HG02981 (cell line): ENCODE data around the gene NPRL2.

ENCODE experiments used
- ATAC-seq: cut with Tn5 transposase; IDR thresholded peaks from one replicate; pipeline ENCODE4 v1.9.1; 2021; ENCODE audit warnings: mild to moderate bottlenecking, moderate library complexity; ENCODE audit not compliant: unreplicated experiment

The NPRL2 gene

DNA sequence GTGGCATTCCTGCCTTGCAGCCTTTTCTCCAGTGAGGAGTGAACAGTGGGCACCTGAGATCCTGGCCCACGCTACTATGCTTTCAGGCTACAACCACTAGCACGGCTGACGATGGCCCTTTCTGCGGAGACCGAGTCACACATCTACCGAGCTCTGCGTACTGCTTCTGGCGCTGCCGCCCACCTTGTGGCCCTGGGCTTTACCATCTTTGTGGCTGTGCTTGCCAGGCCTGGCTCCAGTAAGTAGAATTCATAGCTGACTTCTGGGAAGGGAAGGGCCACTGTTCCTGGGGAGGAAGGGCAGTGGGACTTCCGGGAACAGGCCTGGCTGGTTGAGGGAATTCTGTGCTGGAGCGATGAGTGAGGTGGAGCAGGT lies 735 bp upstream of the NPRL2 start:
- no peak for ATAC-seq

DNA sequence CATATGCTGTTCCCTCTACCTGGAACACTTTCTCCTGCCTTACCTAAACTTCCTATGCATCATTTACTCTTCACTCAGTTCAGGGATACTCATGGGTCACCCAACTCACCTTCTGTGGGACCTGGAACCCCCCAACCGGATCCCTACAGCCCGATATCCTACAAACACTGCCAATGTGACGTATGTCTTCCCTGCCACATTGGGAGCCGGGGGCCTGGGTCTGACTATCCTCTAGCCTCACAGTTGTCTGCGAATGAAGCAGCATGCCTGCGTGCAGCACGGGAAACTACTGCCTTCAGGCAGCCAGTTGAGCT lies 405 bp downstream of the NPRL2 start:
- ATAC-seq, result no peak

DNA sequence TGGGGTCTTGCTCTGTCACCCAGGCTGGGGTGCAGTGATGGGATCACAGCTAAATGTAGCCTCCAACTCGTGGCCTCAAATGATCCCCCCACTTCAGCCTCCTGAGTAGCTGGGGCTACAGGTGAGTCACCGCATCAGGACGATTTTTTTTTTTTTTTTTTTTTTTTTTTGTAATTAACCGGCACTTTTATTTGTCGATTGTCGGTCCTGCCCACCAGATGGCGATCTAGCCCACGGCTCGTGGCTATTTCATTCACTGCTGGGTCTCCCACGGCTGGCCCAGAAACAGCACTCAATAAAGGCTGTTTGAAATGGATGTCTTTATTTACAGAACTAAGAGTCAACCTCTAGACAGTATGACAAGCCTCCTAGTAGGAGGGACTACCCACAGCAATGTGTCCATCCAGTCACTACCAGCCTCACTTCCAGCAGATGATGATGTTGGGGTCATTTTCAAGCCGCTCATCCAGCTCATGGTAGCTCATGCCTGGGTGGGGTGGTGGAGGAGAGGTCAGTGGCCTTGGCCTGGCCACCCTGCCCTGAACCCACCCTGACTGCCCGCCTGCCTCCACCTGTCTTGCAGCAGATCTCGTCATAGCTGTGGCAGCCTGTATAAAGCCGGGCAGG lies 3.3 kb downstream of the NPRL2 start:
- ATAC-seq, result no peak

DNA sequence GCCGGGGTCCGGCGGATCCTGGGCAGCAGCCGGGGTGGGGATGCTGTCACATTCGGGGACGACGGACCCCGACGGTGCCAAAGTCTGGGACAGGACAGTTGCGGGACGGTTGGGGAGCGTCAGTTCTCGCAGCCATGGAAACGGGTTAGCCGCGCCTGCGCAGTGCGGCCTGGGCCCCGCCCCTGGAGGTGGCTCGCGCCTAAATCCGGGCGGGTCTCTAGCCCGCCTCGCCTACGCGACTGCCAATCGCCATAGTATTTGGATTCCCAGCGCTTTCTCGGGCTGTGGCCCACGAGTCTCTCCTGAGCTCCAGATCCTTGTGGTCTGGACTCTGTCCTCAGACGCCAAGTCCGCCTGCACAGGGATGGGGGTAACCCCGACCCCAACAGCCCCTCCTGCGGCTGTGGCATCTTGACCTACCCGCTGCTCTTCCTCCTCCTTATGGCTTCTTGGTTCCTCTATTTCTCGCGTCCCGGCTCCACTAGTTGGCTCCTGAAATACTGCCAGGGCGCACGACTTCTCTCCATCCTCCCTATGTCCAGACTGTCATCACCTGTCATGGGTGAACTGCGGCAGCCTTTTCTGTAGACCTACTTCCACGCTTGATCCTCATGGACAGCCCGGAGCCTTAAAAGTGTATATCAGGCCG lies 4.9 kb downstream of the NPRL2 start, which contains the start of gene ZMYND10:
TSS of gene ZMYND10 (minus strand) at position 147 of the 649 bp plus-strand sequence. CDS start 153 bp downstream, outside the sequence.
- no peak for ATAC-seq

DNA sequence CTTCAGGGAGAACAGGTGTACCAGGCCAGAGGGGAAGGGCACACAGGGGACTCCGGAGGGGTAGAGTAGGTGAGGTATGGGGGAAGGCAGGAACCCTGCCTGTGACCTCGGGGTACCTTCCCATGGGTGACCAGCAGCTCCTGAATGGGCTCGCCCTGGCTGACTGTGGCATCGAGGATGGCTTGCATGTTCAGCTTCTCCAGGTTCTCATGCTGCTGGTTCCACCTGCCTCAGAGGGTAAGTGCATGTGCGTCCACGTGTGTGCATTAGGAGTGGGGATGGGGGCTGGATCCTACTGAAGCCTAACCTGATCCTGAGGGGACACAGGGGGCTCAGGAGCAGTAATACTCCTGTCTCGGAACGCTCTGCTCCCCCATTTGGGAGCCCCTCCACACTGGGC lies 5.6 kb downstream of the NPRL2 start:
- ATAC-seq, result no peak

DNA sequence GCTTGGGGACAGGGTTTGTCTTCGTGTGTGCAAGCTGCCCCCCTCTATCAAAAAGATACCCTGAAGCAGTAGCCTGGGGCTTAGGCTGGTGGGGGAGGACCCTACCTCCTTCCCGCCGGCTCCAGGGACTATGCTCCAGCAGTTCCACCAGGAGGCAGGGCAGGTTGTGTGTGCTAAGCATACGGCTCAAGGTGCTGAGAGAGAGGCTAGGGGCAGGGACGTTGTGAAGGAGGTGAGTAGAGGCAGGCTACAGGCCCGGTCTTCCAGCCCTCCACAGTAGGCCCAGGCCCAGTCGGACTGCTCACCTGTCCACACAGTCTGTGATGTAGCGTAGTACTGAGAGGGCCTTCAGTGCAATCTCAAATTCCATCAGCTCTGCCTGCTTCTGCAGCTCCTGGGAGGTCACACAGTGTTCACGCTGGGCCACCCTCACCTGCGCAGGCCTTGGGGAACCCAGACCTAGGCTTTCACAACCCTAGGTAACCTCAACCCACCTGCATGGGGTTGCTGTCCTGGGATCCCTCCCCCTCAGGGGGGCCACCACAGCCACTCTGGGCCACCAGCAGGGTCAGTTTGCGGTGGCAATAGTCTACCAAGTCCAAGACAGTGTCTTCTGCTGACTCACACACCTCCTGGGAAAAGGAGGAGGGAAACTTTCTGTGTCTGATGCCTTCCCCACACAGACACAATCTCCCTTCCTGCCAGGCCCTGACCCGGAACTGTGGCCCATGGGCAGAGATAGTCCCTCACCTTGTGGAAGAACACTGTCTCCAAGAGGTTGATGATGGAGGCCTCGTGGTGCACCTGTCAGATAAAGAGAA lies 7.6 kb downstream of the NPRL2 start:
- ATAC-seq, result no peak

DNA sequence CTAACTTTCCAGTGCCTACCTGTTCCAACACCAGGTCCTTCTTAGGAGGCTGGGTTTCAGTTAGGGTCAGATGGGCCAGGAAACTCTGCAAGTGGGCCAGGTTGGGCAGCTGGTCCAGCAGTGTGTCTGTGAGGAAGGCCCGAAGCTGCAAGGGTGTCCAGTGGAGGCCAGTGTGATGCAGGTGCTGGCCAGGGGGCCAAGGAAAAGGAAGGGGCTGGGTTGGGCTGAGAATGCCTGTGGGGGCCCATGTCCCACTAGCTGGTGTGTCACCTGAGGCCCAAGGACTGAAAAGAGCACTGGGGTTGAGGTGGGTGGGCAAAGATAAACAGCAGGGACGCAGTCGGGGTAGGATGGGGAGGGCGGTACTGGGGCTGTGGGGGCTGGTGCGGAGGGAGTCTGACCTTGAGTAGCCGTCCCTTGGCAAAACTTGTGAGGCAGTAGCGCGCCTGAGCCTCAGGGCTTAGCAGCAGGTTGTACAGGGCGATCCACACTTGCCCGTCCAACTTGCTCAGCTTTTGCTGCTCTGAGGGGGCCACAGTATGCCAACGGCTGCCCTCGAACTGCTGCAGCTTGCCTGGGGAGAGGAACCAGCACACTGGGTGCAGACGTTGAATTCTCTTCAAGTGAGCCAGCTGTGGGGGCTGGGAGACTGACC lies 8.5 kb downstream of the NPRL2 start:
- ATAC-seq, result no peak

DNA sequence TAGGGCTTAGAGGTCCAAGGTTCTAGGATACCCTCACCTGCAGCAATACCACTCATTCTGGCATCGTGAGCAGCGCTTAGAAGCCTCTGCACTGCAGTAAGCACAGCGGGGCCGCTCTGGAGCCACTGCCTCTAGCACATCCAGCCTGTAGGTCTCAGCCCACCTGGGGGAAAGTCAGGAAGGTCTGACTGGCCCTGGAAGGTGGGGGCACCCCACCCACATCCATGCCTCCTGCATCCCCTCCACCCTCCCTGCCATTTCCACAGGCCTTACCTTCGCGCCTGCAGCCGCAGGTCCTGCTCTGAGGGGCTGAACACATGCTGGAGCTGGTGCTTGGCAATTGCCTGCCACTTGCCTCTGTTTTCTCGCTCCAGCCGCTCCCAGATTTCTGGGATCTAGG lies 9.0 kb downstream of the NPRL2 start:
- ATAC-seq, result no peak

DNA sequence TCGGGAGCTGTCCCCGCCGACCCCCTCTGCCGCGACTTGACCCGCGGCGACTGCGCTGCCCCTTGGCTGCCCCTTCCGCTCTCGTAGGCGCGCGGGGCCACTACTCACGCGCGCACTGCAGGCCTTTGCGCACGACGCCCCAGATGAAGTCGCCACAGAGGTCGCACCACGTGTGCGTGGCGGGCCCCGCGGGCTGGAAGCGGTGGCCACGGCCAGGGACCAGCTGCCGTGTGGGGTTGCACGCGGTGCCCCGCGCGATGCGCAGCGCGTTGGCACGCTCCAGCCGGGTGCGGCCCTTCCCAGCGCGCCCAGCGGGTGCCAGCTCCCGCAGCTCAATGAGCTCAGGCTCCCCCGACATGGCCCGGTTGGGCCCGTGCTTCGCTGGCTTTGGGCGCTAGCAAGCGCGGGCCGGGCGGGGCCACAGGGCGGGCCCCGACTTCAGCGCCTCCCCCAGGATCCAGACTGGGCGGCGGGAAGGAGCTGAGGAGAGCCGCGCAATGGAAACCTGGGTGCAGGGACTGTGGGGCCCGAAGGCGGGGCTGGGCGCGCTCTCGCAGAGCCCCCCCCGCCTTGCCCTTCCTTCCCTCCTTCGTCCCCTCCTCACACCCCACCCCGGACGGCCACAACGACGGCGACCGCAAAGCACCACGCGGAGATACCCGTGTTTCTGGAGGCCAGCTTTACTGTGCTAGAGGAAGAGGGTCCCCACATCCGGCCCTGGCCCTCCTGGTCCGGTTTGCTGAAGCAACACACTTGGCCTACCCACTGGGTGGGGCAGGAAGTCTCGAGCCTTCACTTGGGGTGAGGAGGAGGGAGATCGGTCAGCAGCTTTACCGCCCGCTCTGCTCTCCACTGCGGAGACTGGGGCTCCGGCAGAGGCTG lies 9.9 kb downstream of the NPRL2 start, which contains the start of gene RASSF1:
TSS of gene RASSF1 (minus strand) at position 389 of the 882 bp plus-strand sequence. CDS start at position 358, 31 bp downstream.
- ATAC-seq, result no peak

DNA sequence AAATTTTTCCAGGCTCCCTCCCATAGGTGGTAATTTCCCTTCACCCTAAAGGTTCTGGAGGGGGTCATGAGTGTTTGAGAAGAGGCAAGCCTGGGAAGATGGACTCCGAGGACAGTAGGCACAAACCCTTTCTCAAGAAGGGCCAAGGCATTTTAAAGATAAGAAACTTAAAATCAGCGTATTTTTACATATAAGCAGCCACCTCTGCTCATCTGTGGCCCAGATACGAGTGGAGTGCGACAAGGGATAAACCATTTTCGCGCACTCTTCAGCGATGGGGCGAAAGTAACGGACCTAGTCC lies 10.5 kb downstream of the NPRL2 start:
- no peak for ATAC-seq

DNA sequence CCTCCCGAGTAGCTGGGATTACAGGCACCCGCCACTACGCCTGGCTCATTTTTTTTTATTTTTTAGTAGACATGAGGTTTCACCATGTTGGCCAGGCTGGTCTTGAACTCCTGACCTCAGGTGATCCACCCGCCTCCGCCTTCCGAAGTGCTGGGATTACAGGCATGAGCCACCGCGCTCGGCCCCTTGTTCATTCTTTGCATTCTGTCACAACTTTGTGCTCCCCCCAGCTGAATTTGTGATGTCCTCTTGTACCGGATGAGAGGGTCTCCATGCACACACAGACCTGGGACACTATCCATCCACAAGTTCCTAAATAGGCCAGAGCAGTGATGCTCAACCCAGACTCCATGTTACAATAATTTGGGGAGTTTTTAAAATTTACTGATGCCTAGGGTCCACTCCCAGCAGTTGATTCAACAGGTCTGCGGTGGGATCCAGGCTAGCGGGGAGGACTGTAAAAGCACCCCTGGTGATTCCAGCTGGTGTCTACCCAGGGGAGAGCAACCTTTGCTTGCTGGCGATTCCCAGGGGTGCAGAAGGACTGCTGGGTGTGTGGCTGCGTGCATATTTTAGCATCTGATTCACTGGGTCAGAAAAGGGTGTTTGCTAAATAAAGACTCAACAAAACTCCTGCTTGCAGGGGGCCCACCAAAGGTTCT lies 11.0 kb downstream of the NPRL2 start:
- ATAC-seq, result no peak

DNA sequence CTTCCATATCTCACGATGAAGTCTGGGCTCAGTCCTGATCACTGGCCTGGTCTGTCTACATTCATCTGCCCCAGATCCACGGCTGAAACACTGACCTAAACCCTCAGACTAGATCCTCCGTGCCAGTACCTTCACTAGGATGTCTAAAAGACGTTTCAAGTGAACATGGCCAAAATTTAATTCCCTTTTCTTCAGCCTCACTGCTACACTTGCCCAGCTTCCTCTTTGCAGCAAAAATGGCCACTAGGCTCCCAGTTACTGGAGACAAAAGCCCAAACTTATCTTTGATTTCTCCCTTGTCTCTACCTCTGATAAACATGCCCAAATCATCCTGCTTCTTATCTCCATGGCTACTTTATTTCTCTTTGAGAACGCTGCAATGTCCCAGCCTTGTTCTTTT lies 11.6 kb downstream of the NPRL2 start:
- ATAC-seq, result no peak

DNA sequence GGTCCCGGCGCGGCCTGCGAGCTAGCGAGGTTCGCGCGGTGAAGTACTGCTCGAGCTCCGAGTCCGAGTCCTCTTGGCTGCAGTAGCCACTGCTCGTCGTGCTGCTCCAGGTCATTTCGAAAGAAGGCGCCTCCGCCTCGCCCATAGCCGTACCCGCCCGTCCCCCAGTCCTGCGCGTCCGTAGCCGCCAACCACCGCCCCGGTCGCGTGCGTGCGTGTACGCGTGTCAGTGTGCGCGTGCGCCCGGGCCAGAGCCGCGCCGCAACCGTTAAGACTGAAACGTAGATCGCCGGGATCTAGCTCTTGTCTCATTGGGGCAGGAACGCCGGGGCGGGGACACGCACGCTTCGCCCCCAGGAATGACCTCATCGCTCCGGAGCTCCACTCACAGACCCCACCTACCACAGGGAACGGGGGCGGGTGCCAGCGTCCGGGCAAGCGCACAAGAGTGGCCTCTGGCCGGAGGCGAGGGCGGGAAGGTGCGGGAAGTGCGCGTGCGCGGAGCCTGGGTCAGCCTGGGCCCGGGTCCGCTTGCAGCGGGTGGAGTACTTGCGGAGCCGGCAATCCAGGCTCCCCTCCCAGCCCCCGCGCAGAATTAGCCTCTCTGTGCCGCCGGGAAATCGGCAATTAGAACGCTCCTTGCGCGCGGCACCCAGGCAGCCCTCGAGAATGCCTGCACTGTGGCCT lies 13.3 kb downstream of the NPRL2 start:
- ATAC-seq, result peak; percentile 67

DNA sequence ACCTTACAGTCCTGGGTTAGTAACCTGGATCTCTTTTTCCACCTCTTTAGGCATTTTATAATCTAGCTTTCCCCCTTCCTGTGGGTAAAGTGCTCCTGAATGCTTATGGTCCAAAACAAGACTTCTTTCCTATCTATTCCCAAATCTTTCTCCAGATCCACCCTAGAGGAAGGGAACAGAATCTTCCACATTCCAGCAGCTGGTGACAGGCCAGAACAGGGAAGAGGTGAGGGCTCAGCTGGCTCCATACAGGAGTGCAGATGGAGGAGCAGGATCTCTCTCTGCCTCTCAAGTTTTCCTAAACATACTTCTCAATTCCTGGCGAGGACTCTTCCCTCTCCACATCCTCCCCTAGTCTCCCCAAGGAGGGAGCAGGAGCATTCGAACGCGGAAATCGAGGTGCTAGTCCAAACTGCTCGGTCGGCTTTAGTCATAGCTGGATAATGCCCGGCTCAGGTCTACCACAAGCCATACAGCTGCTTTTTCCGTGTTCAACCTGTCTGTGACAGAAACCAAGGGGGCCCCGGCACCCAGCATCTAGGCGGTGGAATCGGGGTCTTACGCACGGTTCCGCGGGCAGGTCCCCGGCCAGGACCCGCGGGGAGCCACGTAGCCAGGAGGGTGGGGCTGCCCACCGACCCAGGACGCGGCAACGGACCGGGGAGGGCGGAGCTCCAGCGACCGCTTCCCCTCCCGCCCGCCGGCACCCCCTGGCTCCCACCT lies 14.0 kb downstream of the NPRL2 start:
- ATAC-seq, result peak; percentile 26

DNA sequence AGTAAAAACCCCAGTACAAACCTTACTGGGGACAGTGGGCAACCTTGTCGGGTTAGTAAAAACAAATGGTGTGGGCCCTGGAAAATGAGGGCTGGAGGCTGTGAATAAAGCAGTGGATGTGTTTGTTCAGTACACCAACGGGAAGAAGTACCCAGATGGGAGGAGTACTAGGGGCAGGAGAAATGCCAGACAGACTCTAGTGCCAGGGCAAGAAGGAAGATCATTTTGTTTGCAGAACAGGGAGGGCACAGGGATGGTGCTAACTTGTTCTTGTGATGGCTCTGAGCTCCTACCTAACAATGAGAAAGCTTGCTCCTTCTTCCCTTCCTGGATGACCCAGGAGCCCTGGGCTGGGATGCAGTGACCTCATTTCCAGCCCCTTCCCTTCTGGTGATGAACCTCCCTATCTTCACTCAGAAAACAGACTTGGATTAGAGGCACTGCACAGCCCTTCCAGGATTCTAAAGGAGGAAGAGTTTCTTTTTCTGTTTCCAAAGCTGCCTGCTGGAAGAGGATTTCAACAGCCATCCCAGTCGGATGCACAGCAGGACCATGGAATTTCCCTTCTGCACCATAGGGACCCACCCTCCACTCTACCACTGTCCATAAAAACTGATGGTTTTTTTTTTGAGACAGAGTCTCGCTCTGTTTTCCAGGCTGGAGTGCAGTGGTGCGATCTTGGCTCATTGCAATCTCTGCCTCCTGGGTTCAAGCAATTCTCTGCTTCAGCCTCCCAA lies 16.1 kb downstream of the NPRL2 start:
- ATAC-seq, result no peak

DNA sequence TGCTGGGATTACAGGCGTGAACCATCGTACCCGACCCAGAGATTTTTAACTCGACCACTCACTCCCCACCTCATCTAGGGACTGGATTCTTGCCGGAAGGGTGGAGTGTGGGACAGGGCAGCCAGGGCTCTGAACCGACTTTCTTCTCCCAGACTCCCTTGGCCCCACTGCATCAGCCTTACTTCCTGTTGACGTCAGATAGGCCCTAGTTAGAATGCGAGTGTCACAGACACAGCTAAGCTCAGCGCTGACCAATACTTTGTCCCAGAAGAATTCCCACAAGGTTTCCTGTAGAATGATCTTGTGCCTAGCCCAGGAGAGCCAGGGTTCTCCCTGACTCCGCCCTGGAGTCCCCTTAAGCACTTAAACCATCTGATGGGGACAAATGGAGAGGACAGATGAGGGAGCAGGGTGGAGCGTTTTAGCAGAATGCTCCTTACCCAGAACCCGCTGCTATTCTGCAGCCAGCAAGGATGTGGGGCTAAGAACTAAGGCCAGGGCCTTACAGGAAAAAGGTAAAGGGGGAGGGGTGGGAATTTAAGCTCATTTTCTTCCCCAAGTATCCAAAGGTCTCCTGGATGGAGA lies 16.7 kb downstream of the NPRL2 start:
- ATAC-seq, result no peak

DNA sequence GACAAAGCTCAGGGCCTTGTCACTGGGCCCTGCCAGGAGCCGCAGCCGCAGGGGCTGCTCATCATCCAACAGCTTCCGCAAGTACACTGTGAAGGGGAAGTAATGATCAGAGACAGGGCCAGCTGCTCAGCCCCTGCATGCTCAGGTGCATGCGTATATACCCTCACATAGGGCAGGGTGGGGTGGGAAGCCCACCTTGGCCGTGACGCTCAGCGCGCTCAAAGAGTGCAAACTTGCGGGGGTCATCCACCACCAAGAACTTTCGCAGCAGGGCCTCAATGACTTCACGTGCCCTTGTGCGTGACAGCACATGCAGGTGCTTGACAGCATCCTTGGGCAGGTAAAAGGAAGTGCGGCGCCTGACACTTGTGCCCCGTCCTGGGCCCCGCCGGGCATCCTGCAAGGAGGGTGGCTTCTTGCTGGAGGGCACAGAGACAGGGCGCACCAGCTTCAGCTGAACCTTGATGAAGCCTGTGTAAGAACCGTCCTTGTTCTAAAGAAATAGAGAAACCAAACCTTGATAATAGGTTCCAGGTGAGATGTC lies 19.1 kb downstream of the NPRL2 start:
- no peak for ATAC-seq

DNA sequence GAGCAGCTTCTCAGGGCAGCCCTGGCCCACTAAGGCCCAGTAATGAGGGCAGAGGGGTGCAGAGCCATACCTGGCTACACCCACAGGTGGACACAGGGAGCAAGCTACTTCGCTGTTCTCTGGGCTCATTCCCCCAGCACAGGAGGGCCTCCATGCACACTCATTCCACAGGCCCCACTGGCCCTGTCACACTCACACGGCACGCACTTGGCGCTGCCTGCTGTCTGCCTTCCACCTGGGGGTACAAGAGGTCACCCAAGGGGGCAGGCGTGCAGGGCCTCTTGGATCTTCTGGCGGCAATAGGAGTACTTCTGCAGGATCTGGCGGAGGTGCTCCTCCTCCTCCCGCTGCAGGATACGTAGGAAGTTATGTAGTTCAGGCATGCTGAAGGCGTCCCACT lies 20.2 kb downstream of the NPRL2 start:
- no peak for ATAC-seq
